ENCODE measurements around the gene ABO. TPM values are rescaled to one million over a fixed set of nuclear protein-coding genes. Genes with fewer than 3 reads are reported as not detected.
"Not testable (repeated sequence)": the region's sequence is repeated elsewhere in the genome, so short reads cannot be mapped to it uniquely, and the experiment has no call there.

Gene ABO
- total and polyA plus RNA-seq, 2 experiments from 2014 or later: not detected

- H3K4me1 ChIP-seq (ENCODE audit: insufficient read depth): no peaks in the 10 kb centered on the region
- no peaks in the 10 kb centered on the region for H3K9me2 ChIP-seq (ENCODE audit: insufficient read depth)
- 65 to 78% methylated on average over 7 of the region's 7 CpGs for WGBS, 2 experiments (ENCODE audit: low coverage in 1 of 2, low lambda C conversion rate in 2 of 2, missing lambda C conversion rate in 2 of 2)
- TF ChIP-seq EZH2phosphoT487 (IDR thresholded peaks at IDR 0.05; ENCODE audit: insufficient read depth, low read depth) (no peak), EZH2 (IDR thresholded peaks at IDR 0.05; ENCODE audit: insufficient read depth, poor library complexity, severe bottlenecking) (no peak)
- H3K27me3 ChIP-seq (replicated peaks; ENCODE audit: insufficient read depth): peaks cover 19% of the 10 kb centered on the region
- H3K79me2 ChIP-seq (ENCODE audit: insufficient read depth): no peaks in the 10 kb centered on the region
- no peaks in the 10 kb centered on the region for H4K20me1 ChIP-seq (ENCODE audit: insufficient read depth)
- H3K9ac ChIP-seq: no peak overlapping the region
- H3K36me3 ChIP-seq (ENCODE audit: low read depth): no peaks in the 10 kb centered on the region
- H3K9me3 ChIP-seq (ENCODE audit: low read depth): no peaks in the 10 kb centered on the region
- no peak overlapping the region for H3K27ac ChIP-seq
- H3K4me3 ChIP-seq: no peak overlapping the region
- DNase-seq: no peak
- no peak overlapping the region for H2AFZ ChIP-seq
- no peaks in the 10 kb centered on the region for H3F3A ChIP-seq (ENCODE audit: insufficient read depth)
- in situ Hi-C loops (cut with MboI): no loop called here
- H3K4me2 ChIP-seq (ENCODE audit: unreplicated experiment): no peak overlapping the region
Observed at GRCh38 chr9:133210609-133211008, 64.4 kb downstream of the ABO start.

- H3K9ac ChIP-seq: no peak overlapping the region
- WGBS, 2 experiments (ENCODE audit: low coverage in 1 of 2, low lambda C conversion rate in 2 of 2, missing lambda C conversion rate in 2 of 2): 44 to 51% methylated on average over 7 of the region's 7 CpGs
Observed at GRCh38 chr9:133210202-133210532, 64.8 kb downstream of the ABO start.

GRCh38 chr9:133209327-133210201, 65.4 kb downstream of the ABO start:
- H4K20me1 ChIP-seq (ENCODE audit: insufficient read depth); H3K27ac ChIP-seq; H3K4me3 ChIP-seq; H3K9me2 ChIP-seq (ENCODE audit: insufficient read depth); H3K9me3 ChIP-seq (ENCODE audit: low read depth); DNase-seq; in situ Hi-C loops (cut with MboI); H3K79me2 ChIP-seq (ENCODE audit: insufficient read depth); H3K36me3 ChIP-seq (ENCODE audit: low read depth); H3K9ac ChIP-seq; H2AFZ ChIP-seq; H3F3A ChIP-seq (ENCODE audit: insufficient read depth); H3K4me2 ChIP-seq (ENCODE audit: unreplicated experiment); H3K4me1 ChIP-seq (ENCODE audit: insufficient read depth): not testable (repeated sequence)
- H3K27me3 ChIP-seq (replicated peaks; ENCODE audit: insufficient read depth): peaks cover 13% of the 10 kb centered on the region; the same call in 1 of the 2 replicates
- 56 to 59% methylated on average over 28 to 29 of the region's 29 CpGs for WGBS, 2 experiments (ENCODE audit: low coverage in 1 of 2, low lambda C conversion rate in 2 of 2, missing lambda C conversion rate in 2 of 2)

More at GRCh38 chr9:133210202-133210532, 64.8 kb downstream of the ABO start:
- in situ Hi-C loops (cut with MboI): no loop called here
- Histone ChIP-seq H3K4me1 (ENCODE audit: insufficient read depth) (no peaks in the 10 kb centered on the region), H2AFZ (no peak overlapping the region), H3K9me2 (ENCODE audit: insufficient read depth) (no peaks in the 10 kb centered on the region), H3K79me2 (ENCODE audit: insufficient read depth) (no peaks in the 10 kb centered on the region), H3K9me3 (ENCODE audit: low read depth) (no peaks in the 10 kb centered on the region), H3K27me3 (replicated peaks; ENCODE audit: insufficient read depth) (peaks cover 15% of the 10 kb centered on the region; the same call in 1 of the 2 replicates), H4K20me1 (ENCODE audit: insufficient read depth) (no peaks in the 10 kb centered on the region), H3K4me2 (ENCODE audit: unreplicated experiment) (no peak overlapping the region), H3F3A (ENCODE audit: insufficient read depth) (no peaks in the 10 kb centered on the region), H3K4me3 (no peak overlapping the region), H3K27ac (no peak overlapping the region), H3K36me3 (ENCODE audit: low read depth) (no peaks in the 10 kb centered on the region)
- no peak for DNase-seq
- no peak for TF ChIP-seq EZH2 (IDR thresholded peaks at IDR 0.05; ENCODE audit: insufficient read depth, poor library complexity, severe bottlenecking)
- TF ChIP-seq EZH2phosphoT487 (IDR thresholded peaks at IDR 0.05; ENCODE audit: insufficient read depth, low read depth): no peak

GRCh38 chr9:133208880-133209300, 66.1 kb downstream of the ABO start, which contains the start of gene OBP2B:
TSS of gene OBP2B (minus strand) at chr9:133209250. CDS start at chr9:133209199, 51 bp downstream.
- H3K36me3 ChIP-seq (ENCODE audit: low read depth); H3K27ac ChIP-seq; H3K4me1 ChIP-seq (ENCODE audit: insufficient read depth); in situ Hi-C loops (cut with MboI); H4K20me1 ChIP-seq (ENCODE audit: insufficient read depth); H3K9me2 ChIP-seq (ENCODE audit: insufficient read depth); DNase-seq; H2AFZ ChIP-seq; H3K79me2 ChIP-seq (ENCODE audit: insufficient read depth); H3F3A ChIP-seq (ENCODE audit: insufficient read depth); H3K4me3 ChIP-seq; H3K4me2 ChIP-seq (ENCODE audit: unreplicated experiment); H3K9me3 ChIP-seq (ENCODE audit: low read depth); H3K9ac ChIP-seq: not testable (repeated sequence)
- peaks cover 19% of the 10 kb centered on the region for H3K27me3 ChIP-seq (replicated peaks; ENCODE audit: insufficient read depth)
- WGBS, 2 experiments (ENCODE audit: low coverage in 1 of 2, low lambda C conversion rate in 2 of 2, missing lambda C conversion rate in 2 of 2): 27 to 44% methylated on average over 3 to 10 of the region's 18 CpGs

- H3K27ac ChIP-seq; H3K79me2 ChIP-seq (ENCODE audit: insufficient read depth); H3K4me1 ChIP-seq (ENCODE audit: insufficient read depth); H4K20me1 ChIP-seq (ENCODE audit: insufficient read depth); H3K9me3 ChIP-seq (ENCODE audit: low read depth); H2AFZ ChIP-seq; H3K9ac ChIP-seq; in situ Hi-C loops (cut with MboI); H3K4me3 ChIP-seq; H3K4me2 ChIP-seq (ENCODE audit: unreplicated experiment); DNase-seq; H3K36me3 ChIP-seq (ENCODE audit: low read depth); H3F3A ChIP-seq (ENCODE audit: insufficient read depth); H3K9me2 ChIP-seq (ENCODE audit: insufficient read depth): not testable (repeated sequence)
- 50 to 65% methylated on average over 10 to 12 of the region's 16 CpGs for WGBS, 2 experiments (ENCODE audit: low coverage in 1 of 2, low lambda C conversion rate in 2 of 2, missing lambda C conversion rate in 2 of 2)
- H3K27me3 ChIP-seq (replicated peaks; ENCODE audit: insufficient read depth): peaks cover 24% of the 10 kb centered on the region
Observed at GRCh38 chr9:133208171-133208879, 66.7 kb downstream of the ABO start.
